HepG2 (cell line): Measurements from ENCODE around the gene RBP5. TPM values are rescaled to one million over a fixed set of nuclear protein-coding genes. Genes with fewer than 3 reads are reported as not detected.

ENCODE experiments used
- ATAC-seq: fragments of 200-7000 bp; cut with Tn5 transposase; 3 replicates; pipeline ENCODE4 v1.9.1; 2020; ENCODE audit warnings: mild to moderate bottlenecking, moderate library complexity
- BruUV-seq: library from RNA; stranded (reverse); fragments of 400-500 nt; replicated peaks from 2 replicates; lab custom pipeline; 2021; lab: Mats Ljungman, UMichigan
- CTCF ChIA-PET: fragments of 300-600 bp; formaldehyde crosslinking; extraction: SDS; loops from one replicate; lab custom pipeline; 2021; ENCODE audit warnings: low total read pairs, inconsistent platforms, low intra/inter-chr PET ratio; lab: Yijun Ruan, JAX
- POLR2A ChIA-PET: fragments of 350-600 bp; sonication (Branson Sonifier 250); formaldehyde crosslinking; loops from one replicate; lab custom pipeline; 2020; ENCODE audit warnings: antibody characterized with exemption, inconsistent platforms; lab: Yijun Ruan, JAX
- DNase-seq: peaks from one replicate; pipeline ENCODE4 v3.0.0-alpha.2; 2015; ENCODE audit warnings: low spot score
- FAIRE-seq: peaks from 3 replicates; lab custom pipeline; 2011; peaks lifted over from hg19 to GRCh38; lab: Jason Lieb, UNC
- H2AFZ ChIP-seq: one replicate; pipeline ENCODE4 v1.6.1; 2011; ENCODE audit warnings: low read length, inconsistent platforms
- H3K27ac ChIP-seq: fragments of 300-600 bp; 3 replicates; pipeline ENCODE4 v1.8.0; 2011; ENCODE audit warnings: mixed run types, mild to moderate bottlenecking, mixed read lengths, low read length, inconsistent platforms; ENCODE audit not compliant: insufficient read depth; ENCODE audit errors: extremely low read length
- H3K27me3 ChIP-seq, 2 experiments: fragments of 200-600 bp in 1 of 2; 2 replicates in 1 of 2; 3 replicates in 1 of 2; pipeline versions ENCODE4 v1.6.0 to v1.8.0; 2011; ENCODE audit warnings: low read length in 2 of 2, mild to moderate bottlenecking in 2 of 2, moderate library complexity in 2 of 2, inconsistent platforms in 1 of 2; ENCODE audit not compliant: insufficient read depth in 2 of 2, control insufficient read depth in 1 of 2
- H3K36me3 ChIP-seq, 2 experiments: fragments of 200-600 bp in 1 of 2; replicated peaks in 1 of 2; 2 replicates in 1 of 2; 3 replicates in 1 of 2; pipeline versions ENCODE4 v1.5.1 to v1.8.0; 2011; ENCODE audit warnings: low read length in 2 of 2, inconsistent platforms in 1 of 2; ENCODE audit not compliant: insufficient read depth in 2 of 2, control insufficient read depth in 1 of 2
- H3K4me1 ChIP-seq: 2 replicates; pipeline ENCODE4 v1.5.1; 2012; ENCODE audit warnings: low read length, inconsistent platforms; ENCODE audit not compliant: insufficient read depth
- H3K4me2 ChIP-seq: 2 replicates; pipeline ENCODE4 v1.6.0; 2011; ENCODE audit warnings: low read depth, low read length, inconsistent platforms
- H3K4me3 ChIP-seq, 3 experiments: fragments of 200-600 bp in 1 of 3; sonication (generic), shearing (Covaris generic) in 1 of 3; replicated peaks in 1 of 3; 2 replicates each; pipeline ENCODE4 v1.5.1; 2011 to 2016; ENCODE audit warnings: low read length in 3 of 3, inconsistent platforms in 2 of 3, low read depth in 2 of 3, mild to moderate bottlenecking in 2 of 3, control low read depth in 1 of 3, mixed read lengths in 1 of 3; ENCODE audit not compliant: insufficient read depth in 1 of 3
- H3K79me2 ChIP-seq: one replicate; pipeline ENCODE4 v1.6.1; 2011; ENCODE audit warnings: low read length, inconsistent platforms; ENCODE audit not compliant: insufficient read depth
- H3K9ac ChIP-seq: 2 replicates; pipeline ENCODE4 v1.6.0; 2011; ENCODE audit warnings: mild to moderate bottlenecking, low read depth, low read length, inconsistent platforms; ENCODE audit not compliant: insufficient read depth
- H3K9me3 ChIP-seq: 2 replicates; pipeline ENCODE4 v1.5.1; 2012; ENCODE audit warnings: mild to moderate bottlenecking, low read length
- H4K20me1 ChIP-seq: 2 replicates; pipeline ENCODE4 v1.6.0; 2011; ENCODE audit warnings: inconsistent platforms, mild to moderate bottlenecking, low read length, moderate library complexity; ENCODE audit not compliant: insufficient read depth
- MEF2D ChIP-seq: sonication (generic); formaldehyde crosslinking; IDR thresholded peaks from 2 replicates; pipeline ENCODE4 v1.5.1; 2020; ENCODE audit warnings: mild to moderate bottlenecking, missing genetic modification reagents
- MIER3 ChIP-seq: IDR thresholded peaks from 2 replicates; pipeline ENCODE4 v1.6.1; 2016; ENCODE audit warnings: missing compliant biosample characterization, borderline replicate concordance
- SMC3 ChIP-seq: IDR thresholded peaks from 2 replicates; pipeline ENCODE4 v1.6.1; 2011; ENCODE audit warnings: low read length, improper control_type of control experiment
- STAG1 ChIP-seq: sonication (generic); formaldehyde crosslinking; IDR thresholded peaks from 2 replicates; pipeline ENCODE4 v1.4.0; 2020; ENCODE audit warnings: missing genetic modification reagents
- WGBS: methylation state at CpG from one replicate; pipeline ENCODE4 v1.1.6; 2017; ENCODE audit warnings: low lambda C conversion rate; 5-methylcytosine and 5-hydroxymethylcytosine counted together
- in situ Hi-C: cut with HindIII; loops from 2 replicates; pipeline ENCODE4 v1.10.0; 2017; ENCODE audit warnings: low pct_unique_long_range_greater_than_20kb; ENCODE audit not compliant: extremely low pct_ligation_motif_present
- intact Hi-C: fragments of 100-400 bp; cut with micrococcal nuclease; formaldehyde crosslinking; loops from one replicate; pipeline ENCODE4 v1.10.0; 2022; ENCODE audit not compliant: unreplicated experiment
- polyA plus RNA-seq, 8 experiments: library from polyadenylated mRNA; depleted of rRNA in 3 of 8; stranded (reverse) in 7 of 8; unstranded in 1 of 8; fragments of >200 nt; fragmentation: Illumina TruSeq in 4 of 8; extraction: Trizol in 4 of 8; gene quantifications; 2 replicates each; pipeline versions ENCODE4 v1.2.1 to v1.2.3, GENCODE V29; 2011 to 2016; ENCODE audit warnings: low read depth in 4 of 8, missing spikeins in 1 of 8, mixed read lengths in 1 of 8; ENCODE audit not compliant: insufficient read depth in 1 of 8
- total RNA-seq, 5 experiments: library from RNA; depleted of rRNA; stranded (reverse); fragments of >200 nt; fragmentation: Illumina TruSeq; extraction: Trizol; gene quantifications; 2 replicates each; pipeline ENCODE4 v1.2.3, GENCODE V29; 2016; ENCODE audit warnings: low read depth in 1 of 5
- TF ChIP-seq, protein P1 (sequence below): sonication (generic); formaldehyde crosslinking; IDR thresholded peaks from 2 replicates; pipeline ENCODE4 v1.5.0; 2020; ENCODE audit warnings: mild to moderate bottlenecking, missing genetic modification reagents, moderate library complexity

Gene RBP5
- total and polyA plus RNA-seq, 2 of the 13 experiments (the other 11 are each of a cell fraction or from before 2014, with no cell fraction given) = 13.8 to 19.8 TPM

DNA sequence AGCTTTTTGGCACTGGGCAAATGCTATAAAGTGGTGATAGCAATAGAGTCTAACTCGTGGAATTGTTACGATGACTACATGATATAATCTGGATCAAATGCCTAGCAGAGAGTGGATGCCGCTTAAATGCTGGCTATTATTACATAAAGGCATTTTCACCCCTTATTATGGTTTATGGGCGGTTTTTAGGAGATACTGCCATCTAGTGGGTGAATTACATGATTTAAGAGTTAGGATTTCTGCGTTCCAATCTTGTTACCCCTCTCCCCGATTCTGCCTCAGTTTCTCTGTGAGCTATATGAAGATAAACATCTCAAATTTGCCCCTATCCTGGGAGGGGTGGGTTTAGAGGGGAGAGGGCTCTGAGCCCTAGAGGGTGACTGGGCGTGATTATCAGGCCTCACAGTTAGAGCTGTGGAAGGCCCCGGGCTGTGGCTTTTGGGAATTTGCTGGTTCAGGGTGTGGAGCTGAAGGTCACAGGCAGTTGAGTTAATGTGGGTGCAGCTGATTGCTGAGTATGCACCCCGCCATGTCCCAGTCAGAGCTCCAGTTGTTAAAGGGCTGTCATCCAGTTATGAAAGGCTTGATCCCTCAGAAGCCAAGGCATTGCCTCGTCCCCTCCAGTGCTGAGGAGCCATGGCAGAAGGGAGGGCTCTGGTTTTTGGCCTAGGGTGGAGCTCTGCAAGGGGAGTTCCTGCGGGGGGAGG lies 15.9 kb upstream of the RBP5 start:
- H3K4me2 ChIP-seq = no peak overlapping the region
- no peak overlapping the region for H3K4me3 ChIP-seq
- intact Hi-C loops (loop anchor here (1.0 kb wide), 1 partner anchor 84 kb away; the partner anchor contains the start of gene C1S), in situ Hi-C loops (no loop called here)
- POLR2A ChIA-PET = interaction anchor here (1.5 kb wide), 1 partner anchor 14 kb away, joined by 5 read pairs; the partner anchor contains the start of gene CLSTN3
- H3K9me3 ChIP-seq = no peaks in the 10 kb centered on the region
- WGBS = 58% methylated on average over 9 of the region's 11 CpGs
- no peaks in the 10 kb centered on the region; the same call in 1 of the 2 replicates for H3K4me1 ChIP-seq
- TF ChIP-seq SMC3 = peak; percentile 39; the same call in 1 of the 2 replicates
- no peak for TF ChIP-seq MEF2D (CRISPR knock-in tag)
- TF ChIP-seq MIER3 = no peak
- TF ChIP-seq, protein P1, sequence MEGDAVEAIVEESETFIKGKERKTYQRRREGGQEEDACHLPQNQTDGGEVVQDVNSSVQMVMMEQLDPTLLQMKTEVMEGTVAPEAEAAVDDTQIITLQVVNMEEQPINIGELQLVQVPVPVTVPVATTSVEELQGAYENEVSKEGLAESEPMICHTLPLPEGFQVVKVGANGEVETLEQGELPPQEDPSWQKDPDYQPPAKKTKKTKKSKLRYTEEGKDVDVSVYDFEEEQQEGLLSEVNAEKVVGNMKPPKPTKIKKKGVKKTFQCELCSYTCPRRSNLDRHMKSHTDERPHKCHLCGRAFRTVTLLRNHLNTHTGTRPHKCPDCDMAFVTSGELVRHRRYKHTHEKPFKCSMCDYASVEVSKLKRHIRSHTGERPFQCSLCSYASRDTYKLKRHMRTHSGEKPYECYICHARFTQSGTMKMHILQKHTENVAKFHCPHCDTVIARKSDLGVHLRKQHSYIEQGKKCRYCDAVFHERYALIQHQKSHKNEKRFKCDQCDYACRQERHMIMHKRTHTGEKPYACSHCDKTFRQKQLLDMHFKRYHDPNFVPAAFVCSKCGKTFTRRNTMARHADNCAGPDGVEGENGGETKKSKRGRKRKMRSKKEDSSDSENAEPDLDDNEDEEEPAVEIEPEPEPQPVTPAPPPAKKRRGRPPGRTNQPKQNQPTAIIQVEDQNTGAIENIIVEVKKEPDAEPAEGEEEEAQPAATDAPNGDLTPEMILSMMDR (CRISPR knock-in tag) = peak; percentile 61
- TF ChIP-seq STAG1 (CRISPR knock-in tag) = peak; percentile 65
- no peak overlapping the region for H3K9ac ChIP-seq
- no peaks in the 10 kb centered on the region for H3K79me2 ChIP-seq
- BruUV-seq = no TSS peak
- no peak overlapping the region for H3K27ac ChIP-seq
- no peak overlapping the region for H2AFZ ChIP-seq
- DNase-seq (no peak), FAIRE-seq (no peak), ATAC-seq (0 out of 3 replicates have a peak, but pooled peaks have one; percentile 26)
- no peaks in the 10 kb centered on the region for H3K27me3 ChIP-seq
- peaks cover 16 to 69% of the 10 kb centered on the region in 2 experiments for H3K36me3 ChIP-seq
- no peaks in the 10 kb centered on the region for H4K20me1 ChIP-seq
- CTCF ChIA-PET = interaction anchor here (0.8 to 1.3 kb wide), 4 partner anchors 18 to 85 kb away, joined by 3 to 5 read pairs (median 4); partner anchors contain the start of gene C1S
